ENCODE data around the gene SH2D5.
"Not testable (repeated sequence)": the region's sequence is repeated elsewhere in the genome, so short reads cannot be mapped to it uniquely, and the experiment has no call there.

The SH2D5 gene

GRCh38 chr1:20698195-20698910, 34.1 kb downstream of the SH2D5 start:
- FAIRE-seq = no peak
- no peak for DNase-seq (ENCODE audit: insufficient read length, low spot score)

DNA sequence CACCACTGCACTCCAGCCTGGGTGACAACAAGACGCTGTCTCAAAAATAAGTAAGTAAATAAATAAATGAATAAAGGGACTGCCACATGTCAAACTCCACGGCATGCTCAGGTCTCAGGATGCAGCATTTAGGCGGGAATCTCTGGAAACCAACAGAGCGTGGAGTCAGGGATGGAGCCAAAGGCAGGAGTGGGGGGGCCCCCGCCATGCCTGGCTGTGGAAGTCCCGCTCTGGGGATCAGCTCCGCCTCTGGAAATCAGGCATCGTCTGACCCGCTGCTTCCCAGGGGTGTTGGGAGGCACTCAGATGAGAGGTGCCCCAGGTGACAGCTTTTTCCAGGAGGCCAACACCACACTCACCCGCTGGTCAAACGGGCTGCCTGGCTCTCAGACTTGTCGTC, 34.9 kb downstream of the SH2D5 start:
- no peak for DNase-seq (ENCODE audit: insufficient read length, low spot score)
- FAIRE-seq = no peak

DNA sequence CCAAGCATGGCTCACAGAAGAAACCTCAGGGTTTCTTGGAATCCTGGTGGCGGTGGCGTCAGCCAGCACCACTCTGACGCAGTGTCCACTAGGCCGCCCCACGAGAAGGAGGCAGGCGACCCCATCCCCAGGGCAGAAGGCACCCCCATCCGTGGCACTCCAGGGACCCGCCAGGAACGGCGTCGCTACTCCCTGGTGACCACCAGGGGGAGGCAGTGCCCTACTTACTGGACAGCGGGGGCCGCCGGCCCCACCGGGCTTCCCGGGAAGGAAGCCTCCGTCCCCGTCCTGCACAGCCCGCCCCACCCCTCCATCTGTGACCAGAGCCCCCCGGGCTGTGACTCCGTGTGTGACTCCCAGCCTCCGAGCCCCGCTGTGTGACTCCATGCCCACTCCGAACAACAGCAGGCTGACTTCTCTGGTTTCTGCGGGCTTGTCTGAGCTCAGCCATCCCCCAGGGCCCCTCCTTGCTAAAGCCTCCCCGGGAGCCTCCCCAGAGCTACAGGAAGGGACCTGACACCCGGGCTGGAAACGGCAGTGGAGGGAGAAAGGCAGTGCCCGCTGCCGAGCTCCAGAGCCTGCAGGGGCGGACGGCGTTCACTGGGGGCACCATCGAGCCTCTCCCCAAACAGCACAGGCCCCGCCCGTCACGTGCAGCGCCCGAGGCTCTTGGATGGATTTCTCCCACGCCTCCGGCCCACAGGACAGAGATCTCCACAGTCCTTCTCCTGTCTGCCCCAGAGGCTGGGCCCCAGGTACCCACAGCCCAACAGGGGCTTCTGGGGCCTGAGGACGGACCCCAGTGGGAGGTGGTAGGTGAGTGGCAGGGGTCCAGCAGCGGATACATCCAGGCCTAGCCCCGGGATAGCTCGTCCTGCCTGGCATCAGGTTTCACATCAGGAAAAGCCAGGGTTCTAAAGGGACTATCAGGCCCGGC, 35.8 kb downstream of the SH2D5 start:
- FAIRE-seq = peak; percentile 97
- DNase-seq (ENCODE audit: insufficient read length, low spot score) = peak; percentile 96

GRCh38 chr1:20695515-20695914, 37.0 kb downstream of the SH2D5 start:
- FAIRE-seq = no peak
- DNase-seq (ENCODE audit: insufficient read length, low spot score) = no peak

DNA sequence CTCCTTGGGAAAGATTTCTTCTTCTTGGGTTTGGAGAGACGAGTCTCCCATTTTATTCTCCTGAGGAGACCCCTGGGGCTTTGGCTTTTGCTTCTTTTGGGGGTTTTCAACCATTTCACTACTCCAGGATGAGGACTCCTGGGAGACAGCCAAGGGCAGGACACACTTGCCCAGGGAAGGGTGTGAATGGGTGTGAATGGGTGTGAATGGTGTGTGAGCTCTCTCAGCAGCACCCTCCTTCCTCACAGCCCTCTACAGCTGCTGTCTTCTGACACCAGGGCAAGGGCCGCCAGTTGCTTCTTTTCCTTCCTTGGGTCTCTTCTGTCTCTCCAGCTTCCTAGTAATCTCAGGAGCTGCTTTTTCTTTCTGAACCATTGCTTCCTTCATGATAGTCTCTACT, 38.9 kb downstream of the SH2D5 start:
- DNase-seq (ENCODE audit: insufficient read length, low spot score) (no peak), FAIRE-seq (no peak)

GRCh38 chr1:20691872-20692271, 40.6 kb downstream of the SH2D5 start:
- no peak for FAIRE-seq
- no peak for DNase-seq (ENCODE audit: insufficient read length, low spot score)

DNA sequence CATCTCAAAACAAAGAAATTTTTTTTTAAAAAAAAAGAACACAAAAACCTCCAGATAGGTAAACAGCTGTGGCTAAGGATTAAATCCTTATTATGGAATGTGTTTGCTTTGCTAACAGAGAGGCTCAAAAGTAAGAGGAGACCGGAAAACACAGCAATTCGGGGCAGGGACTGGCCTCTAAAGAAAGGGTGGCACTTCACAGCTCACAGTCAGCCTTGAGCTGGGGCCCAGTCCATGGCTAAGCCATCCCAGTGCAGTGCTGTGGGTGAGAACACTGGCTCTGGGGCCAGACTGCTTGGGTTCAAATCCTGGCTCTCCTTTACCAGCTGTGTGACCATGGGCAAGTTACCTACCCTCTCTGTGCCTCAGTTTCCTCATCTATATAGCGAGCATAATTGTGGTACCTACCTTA, 42.9 kb downstream of the SH2D5 start:
- DNase-seq (ENCODE audit: insufficient read length, low spot score) = no peak
- FAIRE-seq = no peak

GRCh38 chr1:20686883-20687725, 45.4 kb downstream of the SH2D5 start:
- DNase-seq (ENCODE audit: insufficient read length, low spot score) = no peak
- no peak for FAIRE-seq

DNA sequence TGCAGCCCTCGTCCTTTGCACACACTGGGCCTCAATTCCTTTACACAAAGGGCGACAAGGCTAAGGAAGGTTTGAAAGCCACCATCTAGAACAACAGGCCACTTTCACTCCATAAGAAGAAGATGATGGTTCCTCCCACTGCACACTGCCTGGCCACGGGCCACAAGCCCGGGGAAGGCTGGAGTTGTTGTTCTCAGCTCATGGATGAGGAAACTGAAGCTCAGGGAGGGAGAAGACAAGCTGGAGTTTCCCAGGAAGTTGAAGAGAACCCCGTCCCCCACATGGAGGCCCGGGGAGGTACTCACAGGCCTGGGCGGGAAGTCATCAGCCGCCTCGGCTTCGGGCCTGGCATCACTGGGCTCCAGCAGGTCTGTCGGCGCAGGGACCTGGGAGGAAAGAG, 46.8 kb downstream of the SH2D5 start:
- DNase-seq (ENCODE audit: insufficient read length, low spot score) (no peak), FAIRE-seq (no peak)

- no peak for FAIRE-seq
- no peak for DNase-seq (ENCODE audit: insufficient read length, low spot score)
Measured at GRCh38 chr1:20685099-20685662, 47.3 kb downstream of the SH2D5 start.

DNA sequence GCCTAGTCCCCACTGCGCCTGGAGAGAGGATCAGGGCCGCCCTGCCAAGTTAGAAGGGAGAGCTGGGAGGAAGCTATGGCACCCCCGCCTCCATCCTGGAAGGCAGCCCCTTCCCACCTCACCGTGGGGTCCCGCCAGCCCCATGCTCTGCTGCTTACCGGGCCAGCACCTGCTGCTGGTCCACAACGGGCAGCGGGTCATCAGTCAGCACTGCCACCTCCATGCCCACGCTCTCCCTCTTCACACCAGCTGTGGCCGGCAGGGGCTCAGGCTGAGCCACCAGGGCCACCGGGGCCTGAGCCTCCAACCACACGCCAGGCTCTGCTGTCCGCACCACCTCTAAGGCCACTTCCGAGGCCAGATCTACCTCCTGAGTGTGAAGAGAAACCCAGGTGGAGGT, 47.9 kb downstream of the SH2D5 start:
- DNase-seq (ENCODE audit: insufficient read length, low spot score) (no peak), FAIRE-seq (no peak)

DNA sequence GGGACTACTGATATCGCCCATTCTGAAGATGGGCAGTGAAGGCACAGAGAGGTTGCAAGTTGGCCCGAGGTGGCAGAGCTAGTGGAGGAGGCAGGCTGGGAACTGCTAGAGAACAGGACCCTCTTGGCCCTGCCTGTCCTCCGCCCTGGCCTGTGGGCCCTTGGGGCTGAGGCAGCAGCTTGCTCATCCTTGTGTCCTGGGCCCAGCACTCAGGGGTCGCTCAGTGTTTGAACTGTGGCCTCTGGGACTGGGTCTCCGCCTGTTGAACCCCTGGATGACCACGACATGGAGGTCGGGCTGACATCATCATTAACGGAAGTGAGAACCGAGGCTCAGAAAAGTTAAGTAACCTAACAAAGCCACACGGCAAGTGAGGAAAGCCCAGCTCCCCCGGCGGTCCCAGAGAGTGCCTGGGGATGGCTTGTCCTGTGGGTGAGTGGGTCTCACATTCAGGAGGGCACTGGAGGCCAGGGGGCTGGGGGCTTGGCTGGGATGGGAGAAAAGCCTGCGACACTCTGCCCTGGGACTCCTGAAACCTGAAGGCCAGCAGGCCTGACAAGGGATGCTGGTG, 48.4 kb downstream of the SH2D5 start:
- FAIRE-seq = no peak
- no peak for DNase-seq (ENCODE audit: insufficient read length, low spot score)

- FAIRE-seq (no peak), DNase-seq (ENCODE audit: insufficient read length, low spot score) (no peak)
Measured at GRCh38 chr1:20683614-20684013, 48.9 kb downstream of the SH2D5 start.

GRCh38 chr1:20682571-20683236, 49.8 kb downstream of the SH2D5 start:
- DNase-seq (ENCODE audit: insufficient read length, low spot score) (no peak), FAIRE-seq (no peak)

DNA sequence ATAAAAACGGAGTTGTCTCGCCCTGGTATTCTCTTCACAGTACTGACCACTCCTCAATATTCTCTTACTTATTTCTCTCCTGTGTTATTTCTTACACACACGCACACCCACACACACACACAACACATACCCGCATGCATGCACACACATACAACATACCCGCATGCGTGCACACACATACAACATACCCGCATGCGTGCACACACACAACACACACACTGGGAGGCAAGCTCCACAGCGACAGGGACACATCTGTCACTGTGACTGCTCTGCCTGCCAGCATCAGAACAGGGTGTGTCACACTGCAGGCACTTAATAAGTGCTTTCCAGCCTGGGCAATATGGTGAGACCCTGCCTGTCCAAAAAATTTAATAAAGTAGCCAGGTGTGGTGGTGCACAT, 50.5 kb downstream of the SH2D5 start:
- FAIRE-seq = no peak
- no peak for DNase-seq (ENCODE audit: insufficient read length, low spot score)

- DNase-seq (ENCODE audit: insufficient read length, low spot score) (no peak), FAIRE-seq (no peak)
Measured at GRCh38 chr1:20680269-20680668, 52.2 kb downstream of the SH2D5 start.

DNA sequence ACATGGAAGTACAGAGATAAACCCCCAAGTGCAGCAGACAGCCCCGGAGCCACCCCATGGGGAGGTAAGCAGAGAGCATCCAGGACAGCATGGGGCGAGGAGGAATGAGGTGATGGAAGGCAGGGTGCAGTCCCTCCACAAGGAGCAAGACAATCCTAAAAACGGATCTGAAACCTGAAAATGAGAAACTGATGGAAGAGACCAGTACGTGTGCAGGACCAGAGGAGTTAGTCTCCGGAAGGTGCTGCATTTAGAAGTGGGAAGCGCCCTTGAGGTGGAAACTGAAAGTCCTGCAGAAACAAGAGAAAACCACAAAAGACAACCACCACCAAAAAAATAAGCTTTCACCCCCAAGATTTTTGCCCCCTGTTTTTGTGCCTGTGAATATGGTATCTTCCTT, 53.9 kb downstream of the SH2D5 start:
- DNase-seq (ENCODE audit: insufficient read length, low spot score) (peak; percentile 67), FAIRE-seq (peak; percentile 79)

GRCh38 chr1:20673626-20674025, 58.9 kb downstream of the SH2D5 start:
- DNase-seq (ENCODE audit: insufficient read length, low spot score); FAIRE-seq: not testable (repeated sequence)

GRCh38 chr1:20672265-20672632, 60.3 kb downstream of the SH2D5 start:
- FAIRE-seq (no peak), DNase-seq (ENCODE audit: insufficient read length, low spot score) (no peak)

DNA sequence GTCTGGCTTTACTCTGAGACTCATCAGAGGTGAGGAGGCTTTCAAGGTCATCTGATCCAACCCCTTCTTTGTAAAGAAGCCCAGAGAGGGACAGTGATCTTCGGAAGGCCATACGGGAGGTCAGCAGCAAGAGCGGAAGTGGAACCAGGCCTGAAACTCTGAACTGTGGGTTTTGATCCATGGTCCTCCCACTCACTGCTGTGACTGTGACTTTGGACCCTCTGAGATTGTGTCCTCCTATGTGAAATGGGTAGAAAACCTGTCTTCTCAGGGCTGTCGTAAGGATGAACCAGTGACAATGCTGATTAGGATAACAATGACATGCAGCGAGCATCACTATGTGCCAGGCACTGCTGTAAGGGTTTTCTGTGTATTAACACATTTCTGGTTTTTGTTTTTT, 61.6 kb downstream of the SH2D5 start:
- FAIRE-seq (no peak), DNase-seq (ENCODE audit: insufficient read length, low spot score) (no peak)

All from GM19239 (cell line).